Right lobe of liver (tissue), 6 donors: Measurements from ENCODE around the gene EIF4G1. TPM values are rescaled to one million over a fixed set of nuclear protein-coding genes. Genes with fewer than 3 reads are reported as not detected.

Experiments used
- ATAC-seq, 4 donors: fragments of 200-7000 bp; cut with Tn5 transposase; one replicate each; pipeline ENCODE4 v1.9.1; 2020; ENCODE audit warnings: mild to moderate bottlenecking in 4 of 4, moderate library complexity in 4 of 4
- DNase-seq, 3 donors: peaks; one replicate each; pipeline ENCODE4 v3.0.0-alpha.2; 2020
- H3K27ac ChIP-seq, 3 donors: fragments of 200-600 bp; one replicate each; pipeline ENCODE4 v1.8.0; 2022
- H3K27me3 ChIP-seq, 2 donors: fragments of 200-600 bp; one replicate each; pipeline ENCODE4 v1.8.0; 2022
- H3K36me3 ChIP-seq, 4 donors: fragments of 200-600 bp; sonication (generic) in 1 of 4; one replicate each; pipeline versions ENCODE4 v1.5.1 to v1.8.0; 2017 to 2022; ENCODE audit warnings: control low read depth in 1 of 4
- H3K4me1 ChIP-seq, 4 donors: fragments of 200-600 bp; sonication (generic) in 1 of 4; one replicate each; pipeline versions ENCODE4 v1.5.1 to v1.8.0; 2017 to 2022; ENCODE audit warnings: control low read depth in 1 of 4
- H3K4me3 ChIP-seq, 3 donors: fragments of 200-600 bp; one replicate each; pipeline ENCODE4 v1.8.0; 2022
- H3K9me3 ChIP-seq, 4 donors: fragments of 200-600 bp; sonication (generic) in 1 of 4; one replicate each; pipeline versions ENCODE4 v1.5.1 to v1.8.0; 2017 to 2022; ENCODE audit warnings: control low read depth in 1 of 4
- CTCF ChIP-seq, 4 donors: fragments of 200-600 bp in 3 of 4; fragments of 450-650 bp in 1 of 4; IDR thresholded peaks; one replicate each; pipeline versions ENCODE4 v1.5.1 to v1.8.0; 2016 to 2022; ENCODE audit warnings: antibody characterized with exemption in 4 of 4, mild to moderate bottlenecking in 2 of 4
- POLR2A ChIP-seq: fragments of 450-650 bp; IDR thresholded peaks from one replicate; pipeline ENCODE4 v1.6.1; 2017; ENCODE audit warnings: antibody characterized with exemption, mild to moderate bottlenecking
- WGBS: methylation state at CpG from one replicate; pipeline ENCODE4 v1.1.6; 2018; ENCODE audit warnings: low coverage, low lambda C conversion rate; ENCODE audit not compliant: insufficient coverage; ENCODE audit errors: missing lambda C conversion rate; 5-methylcytosine and 5-hydroxymethylcytosine counted together
- intact Hi-C, 2 donors: fragments of 100-400 bp; cut with DNase I; formaldehyde crosslinking; loops; one replicate each; pipeline versions ENCODE4 v1.11.2 to v1.14.1; 2022
- total RNA-seq, 6 experiments: library from RNA; depleted of rRNA in 2 of 6; stranded (reverse); fragments of >200 nt in 2 of 6; fragmentation: NEBNext Ultra II Directional in 3 of 6; extraction: Animal tissue kit (Norgen Biotek cat#: 25700) in 3 of 6; gene quantifications; one replicate each; pipeline versions ENCODE4 v1.1.0 to v1.2.4, GENCODE V29; 2016 to 2023
- donor health status: DM: no; HTN: yes; CAD: no.
- donor health status: DM: no; HTN: no; CAD: no.
- donor health status: DM: no; HTN: no; CAD: no.
- donor health status: DM: no; HTN: yes; CAD: no.
- donor health status: DM: no; HTN: yes; CAD: no.

EIF4G1 gene
- total RNA-seq, 6 experiments from 2014 or later, result 262 to 368 (median 291) TPM

GRCh38 chr3:184332370-184333090 lies 18.1 kb downstream of the EIF4G1 start:
- no peak overlapping the region for H3K4me3 ChIP-seq
- H3K27me3 ChIP-seq, result no peaks in the 10 kb centered on the region
- intact Hi-C loops, result no loop called here
- H3K36me3 ChIP-seq, result peaks cover 32 to 77% (median 58%) of the 10 kb centered on the region in 4 donors
- ATAC-seq (no peak), DNase-seq (no peak)
- no peaks in the 10 kb centered on the region for H3K9me3 ChIP-seq
- WGBS, result 66% methylated on average over 10 of the region's 10 CpGs
- no peak overlapping the region for H3K27ac ChIP-seq
- no peak for TF ChIP-seq CTCF (IDR thresholded peaks at IDR 0.05)
- H3K4me1 ChIP-seq, result peaks cover 0 to 6% (median 0%) of the 10 kb centered on the region in 4 donors

DNA sequence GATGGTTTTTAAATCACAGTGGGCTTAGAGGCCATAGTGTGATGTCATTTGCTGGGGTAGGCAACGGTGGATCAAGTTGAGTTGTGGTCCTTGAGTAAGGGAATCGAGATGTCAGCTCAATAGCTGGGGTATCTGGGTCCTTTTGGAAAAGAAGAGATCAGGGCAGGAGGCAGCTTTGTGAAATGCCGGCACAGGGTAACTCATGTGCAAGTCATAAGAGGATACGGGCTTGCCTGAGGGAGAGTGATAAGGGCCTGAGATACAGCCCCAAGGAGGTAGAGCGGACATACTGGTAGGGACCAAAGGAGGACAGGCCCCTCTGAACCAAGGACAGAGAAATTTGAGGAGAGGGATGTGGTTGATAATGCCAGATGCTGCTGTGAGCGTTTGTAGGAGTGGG lies 18.8 kb downstream of the EIF4G1 start:
- no peaks in the 10 kb centered on the region for H3K9me3 ChIP-seq
- H3K27ac ChIP-seq, result no peak overlapping the region
- no peak for DNase-seq
- peaks cover 0 to 6% (median 0%) of the 10 kb centered on the region in 4 donors for H3K4me1 ChIP-seq
- TF ChIP-seq CTCF (IDR thresholded peaks at IDR 0.05) (no peak), POLR2A (no peak)
- peaks cover 25 to 70% (median 52%) of the 10 kb centered on the region in 4 donors for H3K36me3 ChIP-seq
- 76% methylated on average over 6 of the region's 6 CpGs for WGBS
- H3K4me3 ChIP-seq, result no peak overlapping the region
- intact Hi-C loops, result no loop called here
- ATAC-seq, result no peak
- H3K27me3 ChIP-seq, result no peaks in the 10 kb centered on the region

DNA sequence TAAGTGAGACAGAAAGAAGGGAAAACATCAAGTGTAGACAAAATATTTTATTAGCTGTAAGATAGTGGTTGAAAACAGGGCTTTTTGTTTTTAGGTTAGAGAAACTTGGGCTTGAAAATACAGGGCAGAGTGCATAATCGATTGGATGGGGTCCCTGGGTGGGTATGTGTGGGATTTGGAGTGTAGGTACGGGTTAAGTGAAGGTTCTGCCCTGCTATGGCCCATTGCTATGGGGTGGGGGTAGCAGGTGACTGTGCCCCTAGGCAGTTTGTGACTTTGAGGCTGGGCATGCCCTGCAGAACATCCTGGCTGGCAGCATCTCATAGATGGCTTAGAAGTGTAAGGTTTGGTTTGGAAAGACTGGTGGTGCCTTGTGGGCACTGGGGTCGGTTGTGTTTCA lies 19.3 kb downstream of the EIF4G1 start:
- peaks cover 23 to 65% (median 47%) of the 10 kb centered on the region in 4 donors for H3K36me3 ChIP-seq
- TF ChIP-seq CTCF (IDR thresholded peaks at IDR 0.05) (no peak), POLR2A (no peak)
- H3K27ac ChIP-seq, result no peak overlapping the region
- no peak overlapping the region for H3K4me3 ChIP-seq
- no peak for ATAC-seq
- no peaks in the 10 kb centered on the region for H3K9me3 ChIP-seq
- no peak for DNase-seq
- intact Hi-C loops, result no loop called here
- 50% methylated on average over 1 of the region's 3 CpGs for WGBS
- H3K27me3 ChIP-seq, result no peaks in the 10 kb centered on the region
- H3K4me1 ChIP-seq, result peaks cover 0 to 6% (median 0%) of the 10 kb centered on the region in 4 donors

DNA sequence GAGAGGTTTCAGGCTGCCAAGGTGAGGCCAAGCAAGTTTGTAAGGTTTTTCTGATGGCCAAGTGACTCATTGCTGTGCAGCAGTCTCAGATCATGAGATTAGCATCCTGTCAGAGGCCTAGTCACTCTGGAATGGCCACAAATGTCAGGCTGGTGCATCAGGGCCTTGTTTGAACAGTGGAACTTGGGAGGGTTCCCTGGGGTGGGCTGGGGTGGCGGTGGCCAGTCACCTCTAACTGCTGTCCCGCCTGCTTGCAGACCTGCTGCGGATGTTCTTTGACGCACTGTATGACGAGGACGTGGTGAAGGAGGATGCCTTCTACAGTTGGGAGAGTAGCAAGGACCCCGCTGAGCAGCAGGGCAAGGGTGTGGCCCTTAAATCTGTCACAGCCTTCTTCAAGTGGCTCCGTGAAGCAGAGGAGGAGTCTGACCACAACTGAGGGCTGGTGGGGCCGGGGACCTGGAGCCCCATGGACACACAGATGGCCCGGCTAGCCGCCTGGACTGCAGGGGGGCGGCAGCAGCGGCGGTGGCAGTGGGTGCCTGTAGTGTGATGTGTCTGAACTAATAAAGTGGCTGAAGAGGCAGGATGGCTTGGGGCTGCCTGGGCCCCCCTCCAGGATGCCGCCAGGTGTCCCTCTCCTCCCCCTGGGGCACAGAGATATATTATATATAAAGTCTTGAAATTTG lies 20.2 kb downstream of the EIF4G1 start:
- ATAC-seq (peak in 1 of 4 donors; percentile 1), DNase-seq (no peak)
- Histone ChIP-seq H3K27ac (peak overlapping the region in 2 of 3 donors; percentile 75 to 91), H3K27me3 (no peaks in the 10 kb centered on the region), H3K4me3 (no peak overlapping the region), H3K4me1 (peaks cover 0 to 6% (median 0%) of the 10 kb centered on the region in 4 donors), H3K9me3 (no peaks in the 10 kb centered on the region), H3K36me3 (peaks cover 18 to 56% (median 39%) of the 10 kb centered on the region in 4 donors)
- TF ChIP-seq CTCF (IDR thresholded peaks at IDR 0.05) (no peak), POLR2A (no peak)
- 80% methylated on average over 1 of the region's 15 CpGs for WGBS
- intact Hi-C loops, result no loop called here
